HG03469 (cell line): ENCODE measurements around the gene DNAJC7.
"Not testable (repeated sequence)": the region's sequence is repeated elsewhere in the genome, so short reads cannot be mapped to it uniquely, and the experiment has no call there.

Experiments used
- ATAC-seq: cut with Tn5 transposase; IDR thresholded peaks from one replicate; pipeline ENCODE4 v1.9.1; 2021; ENCODE audit warnings: mild to moderate bottlenecking, moderate library complexity, moderate number of reproducible peaks; ENCODE audit not compliant: unreplicated experiment

Gene DNAJC7

DNA sequence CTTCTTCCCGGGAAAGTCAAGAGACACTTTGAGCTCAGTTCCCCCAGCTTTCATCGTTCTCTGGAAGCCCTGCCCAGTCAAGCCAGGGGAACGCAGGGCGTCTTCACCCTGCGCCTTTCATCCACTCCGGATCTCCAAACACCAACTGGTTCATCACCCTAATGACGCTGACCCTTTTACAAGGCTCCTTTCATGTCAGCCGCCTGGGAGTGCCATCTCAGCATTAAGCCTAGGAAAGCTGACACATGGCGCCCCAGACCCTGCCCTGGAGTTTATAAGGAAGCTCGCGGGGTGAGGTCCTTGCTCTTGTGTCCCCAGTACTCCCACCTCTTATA lies 594 bp upstream of the DNAJC7 start:
- ATAC-seq: no peak

DNA sequence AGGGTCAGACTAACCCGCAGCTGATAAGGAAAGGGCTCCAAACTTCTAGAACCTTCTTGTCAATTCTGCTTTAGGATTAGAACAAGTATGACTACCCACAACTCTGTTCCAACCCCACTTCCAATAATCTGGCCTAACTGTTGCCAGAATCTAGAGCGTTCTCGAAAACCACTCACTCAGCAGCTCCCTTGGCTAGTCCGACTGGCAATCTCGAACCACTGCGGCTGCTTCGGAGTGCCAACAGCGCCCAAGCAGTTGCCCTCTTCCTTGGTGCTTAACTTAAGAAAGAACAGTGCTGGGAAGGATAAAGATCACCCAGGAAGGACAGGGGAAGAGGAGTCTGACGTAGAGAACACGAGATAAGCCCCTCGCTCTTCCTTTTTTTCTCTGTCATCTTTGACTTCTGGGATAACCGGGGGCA lies 818 bp downstream of the DNAJC7 start:
- no peak for ATAC-seq

DNA sequence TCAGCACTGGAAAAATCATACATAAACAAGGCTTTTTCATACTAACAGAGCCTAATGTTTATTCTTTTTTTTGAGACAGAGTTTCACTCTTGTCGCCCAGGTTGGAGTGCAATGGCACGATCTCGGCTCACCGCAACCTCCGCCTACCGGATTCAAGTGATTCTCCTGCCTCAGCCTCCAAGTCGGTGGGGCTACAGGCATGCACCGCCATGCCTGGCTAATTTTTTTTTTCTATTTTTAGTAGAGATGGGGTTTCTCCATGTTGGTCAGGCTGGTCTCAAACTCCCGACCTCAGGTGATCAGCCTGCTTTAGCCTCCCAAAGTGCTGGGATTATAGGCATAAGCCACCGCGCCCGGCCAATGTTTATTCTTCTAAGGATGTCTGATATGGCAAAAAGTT lies 3.5 kb downstream of the DNAJC7 start:
- not testable (repeated sequence) for ATAC-seq

DNA sequence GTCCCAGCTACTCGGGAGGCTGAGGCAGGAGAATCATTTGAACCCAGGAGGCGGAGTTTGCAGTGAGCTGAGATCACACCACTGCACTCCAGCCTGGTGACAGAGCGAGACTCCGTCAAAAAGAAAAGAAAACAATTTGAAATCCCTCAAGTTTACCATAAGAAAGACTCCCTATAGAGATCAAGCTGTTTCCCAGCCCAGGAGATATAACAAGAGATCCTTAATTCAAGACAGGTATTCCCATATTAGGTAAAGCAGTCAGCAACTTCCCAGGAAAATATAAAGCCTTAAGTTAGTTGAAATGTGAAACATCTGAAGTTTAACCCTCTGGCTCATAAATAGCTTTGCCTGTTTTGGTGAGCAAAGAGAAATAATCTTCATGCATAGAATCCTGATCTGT lies 4.9 kb downstream of the DNAJC7 start:
- ATAC-seq: not testable (repeated sequence)

DNA sequence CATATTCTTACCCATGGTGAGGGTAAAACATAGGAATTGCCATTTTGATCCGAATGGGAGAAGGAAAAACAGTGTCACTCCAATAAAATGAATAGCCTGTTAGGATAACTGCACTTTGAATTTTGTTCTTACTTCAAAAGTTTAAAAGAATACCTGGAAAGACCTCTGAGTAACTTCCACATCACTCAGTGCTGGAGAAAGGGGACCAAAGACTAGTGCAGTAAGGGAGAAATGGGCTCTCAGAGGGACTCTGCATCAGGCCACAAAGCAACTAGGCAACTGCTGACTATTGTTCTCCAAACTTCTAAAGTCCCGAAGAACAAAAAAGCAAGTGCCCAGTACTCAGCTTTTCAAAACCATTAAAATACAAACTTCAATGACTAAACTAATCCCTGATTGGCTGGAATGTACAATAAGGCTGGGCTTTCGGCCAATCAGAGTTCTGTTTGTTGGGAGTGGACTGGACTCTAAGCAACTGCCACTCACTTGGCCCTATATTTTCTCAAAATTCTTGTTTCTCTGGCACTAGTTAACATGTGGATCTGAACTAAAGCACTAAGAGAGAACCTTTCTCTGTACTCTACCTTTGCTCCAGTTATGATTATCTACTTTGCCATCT lies 6.2 kb downstream of the DNAJC7 start:
- no peak for ATAC-seq

DNA sequence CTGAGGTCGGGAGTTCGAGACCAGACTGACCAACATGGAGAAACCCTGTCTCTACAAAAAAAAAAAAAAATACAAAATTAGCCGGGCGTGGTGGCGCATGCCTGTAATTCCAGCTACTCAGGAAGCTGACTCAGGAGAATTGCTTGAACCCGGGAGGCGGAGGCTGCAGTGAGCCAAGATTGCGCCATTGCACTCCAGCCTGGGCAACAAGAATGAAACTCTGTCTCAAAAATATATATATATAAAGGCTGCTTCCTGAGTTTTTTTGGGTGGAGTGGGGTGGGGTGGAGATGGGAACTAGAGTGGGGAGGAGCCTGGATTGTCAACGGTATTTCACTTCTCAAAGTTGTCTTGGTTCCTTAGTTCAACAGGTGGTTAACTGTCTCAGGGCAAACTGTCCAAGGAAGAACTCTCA lies 7.0 kb downstream of the DNAJC7 start:
- not testable (repeated sequence) for ATAC-seq

DNA sequence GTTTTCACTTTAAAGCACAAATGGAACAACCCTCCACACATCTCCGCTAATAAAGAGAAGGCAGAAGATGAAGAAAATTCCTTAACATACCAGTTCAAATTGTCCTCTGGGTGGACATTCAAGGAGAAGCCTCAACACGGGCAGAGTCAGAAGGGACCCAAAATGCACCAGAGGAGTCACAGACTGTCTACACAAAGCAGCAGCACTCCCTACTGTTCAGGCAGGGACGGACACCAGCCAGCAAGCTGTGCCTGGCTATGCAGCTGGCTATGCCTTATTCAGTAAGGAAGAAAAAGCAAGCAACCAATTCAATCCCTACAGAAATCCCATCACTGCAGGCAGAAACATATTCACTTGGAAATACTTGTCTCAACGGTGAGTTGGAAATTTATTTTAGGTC lies 8.1 kb downstream of the DNAJC7 start:
- ATAC-seq: no peak

DNA sequence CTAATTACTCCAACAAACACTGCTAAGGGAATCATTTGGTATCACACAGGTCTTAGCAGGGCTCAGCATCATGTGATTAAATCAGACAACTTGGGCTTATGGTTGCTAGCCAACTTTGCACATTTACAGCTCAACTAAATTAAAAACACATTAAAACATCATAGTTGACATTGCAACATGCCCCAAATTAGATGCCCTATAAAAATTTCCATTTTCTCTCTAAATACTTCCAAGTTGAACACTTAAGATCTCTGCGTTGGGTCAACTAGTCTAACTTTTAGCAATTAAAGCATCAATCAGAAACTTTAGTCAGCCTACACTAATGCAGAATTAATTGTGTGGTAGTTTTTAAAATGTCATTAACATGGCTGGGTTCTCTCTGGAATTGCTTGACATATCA lies 12.1 kb downstream of the DNAJC7 start:
- no peak for ATAC-seq

DNA sequence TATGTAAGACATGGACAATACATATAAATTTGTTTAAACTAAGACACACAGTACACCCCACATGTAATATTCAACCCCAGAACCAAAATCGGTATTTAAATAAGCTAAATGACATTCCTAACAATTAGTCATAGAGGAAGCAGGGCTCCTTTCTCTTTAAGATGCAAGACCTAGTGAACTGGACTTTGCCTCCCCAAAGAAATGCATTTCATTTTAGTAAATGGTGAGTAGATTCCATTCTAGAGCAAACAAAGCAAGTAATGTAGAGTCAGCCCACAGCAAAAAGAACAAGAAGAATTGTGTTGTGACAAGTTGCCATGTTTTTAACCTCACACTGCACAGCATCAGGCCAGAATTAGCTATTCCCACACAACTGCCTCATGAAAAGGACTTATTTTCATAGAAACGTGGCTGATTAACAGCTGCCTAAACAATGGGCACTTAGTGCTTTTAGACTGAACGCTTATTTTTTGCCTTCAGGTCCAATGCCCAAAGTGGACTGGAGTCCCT lies 14.4 kb downstream of the DNAJC7 start:
- ATAC-seq: no peak

DNA sequence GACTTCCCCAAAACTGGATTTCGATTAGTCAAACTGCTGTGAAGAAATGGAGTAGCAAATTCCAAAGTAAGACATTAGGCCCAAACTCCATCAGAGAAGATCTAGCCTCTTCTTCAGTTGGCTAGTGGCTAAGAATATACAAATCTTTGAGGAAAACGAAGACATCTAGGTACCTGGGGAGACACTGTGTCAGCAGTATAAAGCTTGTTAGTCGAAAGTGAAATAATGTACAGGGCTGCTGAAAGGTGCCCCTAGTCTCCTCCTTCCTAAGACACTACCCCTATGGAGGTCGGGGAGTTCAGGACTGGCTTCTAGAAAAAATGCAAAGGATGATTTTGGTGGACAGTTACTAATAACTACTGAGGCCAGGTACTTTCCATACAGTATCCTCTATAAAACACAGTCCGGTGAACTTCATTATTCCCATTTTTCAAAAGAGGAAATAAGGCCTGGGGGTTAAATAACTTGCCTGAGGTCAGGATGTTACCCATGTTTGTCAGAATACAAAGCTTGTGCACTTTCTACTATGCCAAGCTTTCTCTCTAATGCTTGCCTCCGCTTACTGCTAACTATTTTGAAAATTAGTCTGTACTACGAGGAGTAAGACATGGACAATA lies 15.0 kb downstream of the DNAJC7 start:
- ATAC-seq: no peak

DNA sequence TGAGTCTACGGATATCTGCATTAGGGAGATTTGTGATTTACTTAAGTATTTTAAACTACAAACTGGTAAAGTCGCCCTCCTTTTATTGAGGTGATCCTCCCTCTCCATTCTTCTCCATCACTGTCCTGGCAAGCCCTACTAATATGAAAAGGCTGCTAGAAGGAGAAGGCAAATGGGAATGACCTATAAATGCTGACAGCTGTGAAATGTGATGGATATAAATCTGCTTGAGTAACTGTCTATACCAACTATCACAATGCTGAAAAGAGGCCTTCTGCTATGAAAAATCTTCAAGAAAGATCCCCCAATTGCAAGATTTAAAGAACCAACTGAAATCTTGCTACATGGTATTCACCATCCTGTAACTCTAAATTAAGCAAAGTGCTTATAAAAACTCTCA lies 15.5 kb downstream of the DNAJC7 start:
- ATAC-seq: no peak

DNA sequence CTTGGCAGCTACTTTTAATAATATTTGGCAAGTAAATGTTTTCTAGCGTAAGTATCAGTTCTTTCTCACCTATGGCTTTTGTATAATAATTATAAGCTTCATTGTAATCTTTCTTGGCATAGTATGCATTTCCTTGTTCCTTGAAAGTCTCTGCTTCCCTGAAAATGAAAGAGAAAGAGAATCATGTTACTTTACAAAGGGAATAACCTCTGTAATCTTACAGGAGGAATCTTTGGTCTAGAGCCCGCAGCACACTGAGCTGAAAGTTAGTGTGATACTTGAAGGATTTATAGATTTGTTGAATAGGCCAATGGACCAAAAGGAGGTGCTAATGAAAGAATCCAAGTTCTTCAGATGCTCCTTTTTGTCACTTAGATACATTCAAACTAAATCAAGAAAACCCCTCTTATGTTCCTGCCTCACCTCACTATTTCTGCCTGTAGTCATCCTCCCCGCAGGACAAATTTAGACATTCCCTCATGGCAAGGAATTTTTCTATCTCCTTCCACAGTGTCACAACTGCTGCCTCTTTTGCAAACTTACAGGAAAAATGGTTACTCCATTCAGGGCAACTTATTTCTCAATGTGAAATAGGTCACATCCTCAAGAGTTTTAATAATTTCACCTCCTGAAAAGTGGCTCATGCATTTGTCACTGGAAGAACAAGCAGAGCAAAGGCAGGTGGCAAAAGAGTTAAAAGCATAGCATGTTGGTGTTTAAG lies 16.7 kb downstream of the DNAJC7 start:
- ATAC-seq: no peak

DNA sequence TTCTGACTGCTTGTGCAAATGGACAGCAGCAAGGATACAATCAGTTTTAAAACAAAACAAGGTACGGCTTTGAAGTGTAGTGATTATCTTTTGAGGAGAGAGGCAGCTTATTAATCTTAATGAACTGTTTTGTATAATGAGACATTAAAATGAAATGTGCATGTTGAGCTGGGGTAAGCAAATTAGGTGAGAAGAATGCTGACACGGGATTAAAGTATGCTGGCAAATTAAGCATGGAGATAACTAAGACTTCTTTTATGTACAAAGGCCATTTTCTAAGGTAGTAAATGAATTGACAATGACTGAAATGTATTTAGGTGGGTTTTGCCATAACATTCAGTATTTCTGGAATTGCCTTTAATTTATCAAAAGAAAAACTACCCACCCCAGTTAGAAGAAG lies 18.7 kb downstream of the DNAJC7 start:
- no peak for ATAC-seq

DNA sequence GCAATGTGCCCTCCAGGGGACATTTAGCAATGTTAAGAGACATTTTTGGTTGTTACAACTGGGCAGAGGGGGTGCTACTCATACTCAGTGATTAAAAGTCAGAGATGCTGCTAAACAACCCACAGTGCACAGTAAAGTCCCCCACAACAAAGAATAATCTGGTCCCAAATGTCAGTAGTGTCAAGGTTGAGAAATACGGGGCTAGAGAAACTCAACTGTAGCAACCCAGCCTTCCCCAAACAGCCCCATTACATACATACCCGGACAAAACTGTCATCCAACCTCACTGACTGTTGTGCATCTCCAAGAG lies 20.4 kb downstream of the DNAJC7 start:
- no peak for ATAC-seq

DNA sequence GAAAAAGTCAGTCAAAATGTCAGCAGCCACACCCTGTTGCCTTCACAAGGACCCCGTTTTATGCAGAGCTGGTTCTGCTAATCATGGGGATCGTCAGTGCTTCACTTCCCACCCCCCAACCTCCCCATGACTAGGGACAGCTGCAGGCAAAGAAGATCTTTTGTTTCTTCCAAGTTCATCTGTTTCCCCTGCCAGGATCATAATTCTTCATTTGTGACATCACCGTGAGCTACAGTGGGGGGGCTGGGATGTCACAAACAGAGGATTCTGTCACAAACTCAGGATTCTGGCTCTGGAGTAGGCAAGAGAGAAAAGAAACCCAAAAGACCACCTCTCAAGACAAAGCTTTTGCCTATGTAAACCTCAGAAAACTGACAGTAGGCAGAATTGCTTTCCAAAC lies 24.7 kb downstream of the DNAJC7 start:
- ATAC-seq: no peak

DNA sequence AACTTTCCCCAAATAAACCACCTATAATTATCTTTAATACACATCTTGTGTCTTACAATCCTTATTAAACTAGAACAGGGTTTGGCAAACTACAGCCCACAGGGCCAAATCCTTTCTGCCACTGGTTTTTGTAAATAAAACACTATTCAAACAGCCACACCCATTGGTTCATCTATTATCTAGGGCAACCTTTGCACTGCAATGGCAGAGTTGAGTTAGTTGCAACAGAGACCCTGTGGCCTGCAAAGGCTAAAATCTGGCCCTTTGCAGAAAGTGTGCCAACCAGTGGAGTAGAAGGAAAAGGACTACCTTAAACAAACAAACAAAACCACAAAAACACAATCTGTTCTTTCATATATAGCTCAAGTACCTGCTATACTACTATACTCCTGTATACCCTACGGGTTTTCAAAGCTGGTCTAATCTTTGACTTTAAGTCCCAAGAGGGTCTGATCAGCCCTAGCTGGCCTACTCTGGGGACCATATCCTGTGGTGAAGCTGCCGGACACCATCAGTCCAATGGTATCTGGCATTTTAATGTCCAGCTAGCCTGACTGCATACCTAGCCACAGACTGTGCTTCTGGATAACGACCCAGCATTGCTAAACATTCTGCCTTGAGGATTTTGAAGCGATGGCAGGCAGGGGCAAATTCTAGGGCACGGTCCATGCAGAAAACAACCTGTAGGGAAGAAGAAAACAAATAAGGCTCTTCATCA lies 27.4 kb downstream of the DNAJC7 start:
- ATAC-seq: no peak

DNA sequence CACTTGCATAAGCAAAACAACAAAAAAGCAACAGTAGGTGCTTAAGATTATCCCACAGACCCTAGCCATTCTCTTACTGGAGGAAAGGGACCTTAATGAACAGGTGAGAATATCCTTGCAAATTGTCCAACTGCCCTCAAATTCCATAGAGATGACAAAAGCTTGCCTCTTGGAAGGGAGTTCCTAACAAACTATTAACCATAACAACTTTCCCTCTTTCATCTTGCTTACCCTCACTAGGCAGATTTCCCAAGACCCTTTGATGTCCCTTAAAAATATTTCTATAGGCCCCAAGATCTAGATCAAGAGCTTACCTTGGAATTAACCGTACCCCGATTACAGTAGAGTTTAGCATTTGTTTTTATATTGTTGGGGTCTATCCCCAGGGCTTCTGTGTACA lies 28.8 kb downstream of the DNAJC7 start:
- ATAC-seq: no peak

DNA sequence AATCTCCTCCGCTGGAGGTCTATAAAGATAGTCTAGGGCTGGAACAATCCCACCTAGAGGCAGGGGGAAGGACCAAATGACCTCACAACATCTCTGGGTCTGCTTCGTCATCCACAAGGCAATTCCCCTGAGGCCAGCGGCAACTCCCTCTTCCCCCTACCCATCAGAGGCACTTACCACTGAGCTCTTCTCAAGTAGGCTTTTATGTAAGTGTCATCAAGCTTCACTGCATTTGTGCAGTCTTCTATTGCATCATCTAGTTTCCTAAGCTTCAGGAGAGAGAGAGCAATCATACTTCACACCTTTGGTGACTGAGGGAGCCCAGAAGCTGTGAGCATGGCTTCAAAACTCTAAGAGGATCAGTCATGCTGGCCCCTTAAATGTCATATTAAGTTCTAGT lies 29.6 kb downstream of the DNAJC7 start:
- no peak for ATAC-seq

DNA sequence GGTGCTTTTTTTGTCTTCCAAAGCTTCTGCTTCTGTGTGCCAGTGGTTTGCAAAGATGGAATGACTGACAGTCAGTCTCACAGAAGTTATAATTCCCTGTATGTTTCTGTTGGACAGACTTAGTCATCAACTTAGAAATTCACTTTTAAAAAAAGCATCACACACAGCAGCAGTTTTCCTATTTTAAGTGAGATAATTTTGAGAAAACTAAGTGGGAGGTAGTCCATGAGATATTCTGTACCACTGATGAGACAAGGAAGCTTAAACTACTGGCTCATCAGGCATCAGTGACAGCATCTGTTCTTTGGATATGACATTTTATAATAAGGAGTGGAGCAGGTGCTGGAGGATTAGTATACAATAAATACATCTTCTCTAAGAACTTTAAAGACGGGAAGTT lies 30.6 kb downstream of the DNAJC7 start:
- ATAC-seq: no peak

DNA sequence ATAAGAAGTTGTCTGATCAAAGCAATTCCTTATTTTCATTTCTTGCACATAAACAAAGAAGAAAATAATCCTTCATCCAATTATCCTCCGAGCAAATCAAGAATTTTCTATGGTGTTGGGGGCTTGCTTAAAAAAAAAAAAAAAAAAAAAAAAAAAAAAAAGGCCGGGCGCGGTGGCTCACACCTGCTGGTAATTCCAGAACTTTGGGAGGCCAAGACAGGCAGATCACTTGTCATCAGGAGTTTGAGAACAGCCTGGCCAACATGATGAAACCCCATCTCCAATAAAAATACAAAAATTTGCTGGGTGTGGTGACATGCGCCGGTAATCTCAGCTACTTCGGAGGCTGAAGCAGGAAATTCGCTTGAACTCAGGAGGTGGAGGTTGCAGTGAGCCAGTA lies 31.3 kb downstream of the DNAJC7 start:
- no peak for ATAC-seq

DNA sequence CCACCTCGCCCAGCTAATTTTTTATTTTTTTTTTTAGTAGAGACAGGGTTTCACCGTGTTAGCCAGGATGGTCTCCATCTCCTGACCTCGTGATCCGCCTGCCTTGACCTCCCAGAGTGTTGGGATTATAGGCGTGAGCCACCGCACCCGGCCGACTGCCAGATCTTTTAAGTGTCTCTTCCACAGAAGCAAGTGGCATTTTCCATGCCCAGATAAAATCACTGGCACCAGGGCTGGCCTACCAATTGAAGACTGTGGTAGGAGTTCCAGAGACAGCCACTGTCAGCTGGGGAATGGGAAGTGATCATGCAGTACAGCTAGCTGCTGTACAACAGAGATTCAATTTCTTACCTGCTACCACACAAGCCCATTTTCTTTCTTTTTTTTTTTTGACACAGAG lies 32.8 kb downstream of the DNAJC7 start:
- no peak for ATAC-seq
